SK-MEL-5 (cell line): Measurements from ENCODE around the gene PRSS21. TPM values are rescaled to one million over a fixed set of nuclear protein-coding genes. Genes with fewer than 3 reads are reported as not detected.

Source experiments
- DNase-seq: peaks from one replicate; pipeline ENCODE4 v3.0.0-alpha.2; 2016; ENCODE audit warnings: low read depth, low spot score
- in situ Hi-C: cut with HindIII; loops from 2 replicates; pipeline ENCODE4 v1.10.0; 2016; ENCODE audit warnings: low sequenced_read_pairs, high pct_unique_total_duplicates, low pct_unique_long_range_greater_than_20kb
- polyA plus RNA-seq, 2 experiments: library from polyadenylated mRNA; depleted of rRNA; stranded (reverse); fragments of >200 nt; gene quantifications; 2 replicates each; pipeline ENCODE4 v1.2.3, GENCODE V29; 2015
- total RNA-seq: library from RNA; depleted of rRNA; stranded (reverse); fragments of >200 nt; shearing (Covaris generic); gene quantifications from 2 replicates; pipeline ENCODE4 v1.2.3, GENCODE V29; 2014; rRNA removed

The PRSS21 gene, protein sequence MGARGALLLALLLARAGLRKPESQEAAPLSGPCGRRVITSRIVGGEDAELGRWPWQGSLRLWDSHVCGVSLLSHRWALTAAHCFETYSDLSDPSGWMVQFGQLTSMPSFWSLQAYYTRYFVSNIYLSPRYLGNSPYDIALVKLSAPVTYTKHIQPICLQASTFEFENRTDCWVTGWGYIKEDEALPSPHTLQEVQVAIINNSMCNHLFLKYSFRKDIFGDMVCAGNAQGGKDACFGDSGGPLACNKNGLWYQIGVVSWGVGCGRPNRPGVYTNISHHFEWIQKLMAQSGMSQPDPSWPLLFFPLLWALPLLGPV
- not detected in 2 replicates for total RNA-seq
- not detected in 2 replicates for polyA plus RNA-seq (2015; cell fraction: cytosol; rRNA removed)
- not detected in 2 replicates for polyA plus RNA-seq (2015; cell fraction: nucleus; rRNA removed)

DNA sequence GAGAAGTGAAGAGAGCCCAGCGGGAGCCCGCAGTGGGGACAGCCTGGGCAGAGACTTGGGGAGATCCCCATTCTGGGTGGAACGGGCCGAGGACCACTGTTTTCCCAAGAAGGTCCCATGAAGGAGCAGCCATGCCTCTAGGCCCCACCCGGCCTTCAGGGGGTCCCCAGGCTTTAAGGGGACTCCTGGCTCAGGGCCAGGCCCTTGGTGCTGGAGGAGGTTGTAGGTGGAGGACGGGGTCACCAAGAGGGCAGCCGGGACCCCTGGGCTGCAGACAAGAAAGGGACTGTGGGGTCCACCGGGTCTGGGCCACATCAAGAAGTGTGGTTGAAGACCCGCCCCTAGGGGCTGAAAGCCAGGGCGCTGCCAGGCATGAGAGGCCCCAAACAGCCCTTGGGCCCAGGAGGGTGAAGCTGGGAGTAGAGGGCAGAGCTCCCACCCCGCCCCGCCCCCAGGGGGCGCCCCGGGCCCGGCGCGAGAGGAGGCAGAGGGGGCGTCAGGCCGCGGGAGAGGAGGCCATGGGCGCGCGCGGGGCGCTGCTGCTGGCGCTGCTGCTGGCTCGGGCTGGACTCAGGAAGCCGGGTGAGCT is at the start of gene PRSS21:
Gene PRSS21 (plus strand): TSS at position 487 of the 589 bp plus-strand sequence. CDS start 32 bp downstream, at position 519.
- DNase-seq: no peak
- in situ Hi-C loops: no loop called here

DNA sequence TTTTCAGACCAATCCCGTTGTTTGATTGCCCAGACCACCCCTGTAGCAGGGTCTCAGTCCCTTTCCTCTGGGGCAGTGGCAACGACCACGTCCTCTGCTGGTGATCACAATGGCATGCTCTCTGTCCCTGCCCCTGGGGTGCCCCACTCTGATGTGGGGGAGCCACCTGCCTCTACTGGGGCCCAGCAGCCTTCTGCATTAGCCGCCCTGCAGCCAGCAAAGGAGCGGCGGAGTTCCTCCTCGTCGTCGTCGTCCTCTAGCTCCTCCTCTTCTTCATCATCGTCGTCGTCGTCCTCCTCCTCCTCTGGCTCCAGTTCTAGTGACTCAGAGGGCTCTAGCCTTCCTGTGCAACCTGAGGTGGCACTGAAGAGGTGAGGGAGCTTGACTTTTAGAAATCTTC is 49.1 kb upstream of the PRSS21 start:
- DNase-seq: no peak
- in situ Hi-C loops: no loop called here

DNA sequence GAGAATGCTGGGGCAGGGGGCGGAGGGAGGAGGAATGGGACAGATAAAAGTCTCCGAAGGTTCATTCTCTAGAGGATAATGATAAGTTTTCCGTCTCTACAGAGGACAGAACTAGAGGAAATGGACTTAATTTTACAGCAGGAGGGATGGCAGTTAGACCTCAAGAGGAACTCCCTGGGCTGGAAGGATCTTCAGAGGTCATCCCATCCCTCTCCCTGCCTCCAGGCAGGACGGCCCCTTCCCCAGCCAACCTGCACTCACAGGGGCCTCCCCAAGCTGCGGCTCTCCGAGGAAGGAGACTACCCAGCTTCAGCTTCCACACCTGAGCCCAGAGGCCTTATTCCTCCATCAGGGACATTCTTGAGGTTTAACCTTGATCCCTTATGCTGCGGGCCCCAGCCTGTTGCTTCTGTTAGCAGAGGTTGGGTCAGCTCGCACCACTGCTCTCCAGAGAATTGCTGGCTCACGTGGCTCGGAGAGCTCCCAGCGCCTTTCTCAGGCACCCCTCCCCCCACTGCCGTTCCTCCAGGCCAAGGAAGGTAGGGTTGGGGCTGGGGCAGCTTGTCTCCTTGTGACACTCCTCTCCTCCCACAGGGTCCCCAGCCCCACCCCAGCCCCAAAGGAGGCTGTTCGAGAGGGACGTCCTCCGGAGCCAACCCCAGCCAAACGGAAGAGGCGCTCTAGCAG is 48.5 kb upstream of the PRSS21 start:
- in situ Hi-C loops: no loop called here
- no peak for DNase-seq

DNA sequence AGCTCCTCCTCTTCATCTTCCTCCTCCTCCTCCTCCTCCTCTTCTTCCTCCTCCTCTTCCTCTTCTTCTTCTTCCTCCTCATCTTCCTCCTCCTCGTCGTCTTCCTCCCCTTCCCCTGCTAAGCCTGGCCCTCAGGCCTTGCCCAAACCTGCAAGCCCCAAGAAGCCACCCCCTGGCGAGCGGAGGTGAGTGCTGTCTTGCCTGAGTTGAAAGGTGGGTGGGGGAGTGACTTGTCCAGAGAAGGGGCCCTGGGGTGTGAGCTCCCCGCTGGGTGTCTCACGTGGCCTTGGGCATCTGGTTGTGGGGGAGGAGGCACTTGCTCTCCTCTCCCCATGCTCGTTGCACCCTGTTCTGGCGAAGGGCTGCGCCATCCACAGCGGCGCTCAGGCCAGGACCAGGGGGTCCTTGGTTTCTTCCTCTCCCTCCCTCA is 47.9 kb upstream of the PRSS21 start:
- in situ Hi-C loops: no loop called here

DNA sequence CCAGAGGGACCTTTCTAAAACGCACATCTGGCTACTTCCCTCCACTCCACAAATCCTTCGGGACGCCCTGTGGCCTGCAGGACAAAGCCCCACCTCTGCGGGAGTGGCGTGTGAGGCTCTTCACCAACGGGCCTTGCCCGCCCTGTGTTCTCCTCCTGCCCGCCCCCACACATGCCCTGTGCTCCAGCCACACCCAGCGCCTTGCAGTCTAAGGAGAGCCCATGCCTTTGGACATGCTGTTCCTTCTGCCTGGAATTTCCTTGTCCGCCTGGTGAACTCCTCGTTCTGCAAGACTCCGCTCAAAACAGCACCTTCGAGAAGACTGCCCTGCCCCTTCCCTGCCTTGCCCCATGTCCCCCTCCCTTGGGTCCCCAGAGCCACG is 47.4 kb upstream of the PRSS21 start:
- peak; percentile 21 for DNase-seq
- in situ Hi-C loops: no loop called here

More for the DNA sequence above, 47.9 kb upstream of the PRSS21 start:
- DNase-seq: no peak

DNA sequence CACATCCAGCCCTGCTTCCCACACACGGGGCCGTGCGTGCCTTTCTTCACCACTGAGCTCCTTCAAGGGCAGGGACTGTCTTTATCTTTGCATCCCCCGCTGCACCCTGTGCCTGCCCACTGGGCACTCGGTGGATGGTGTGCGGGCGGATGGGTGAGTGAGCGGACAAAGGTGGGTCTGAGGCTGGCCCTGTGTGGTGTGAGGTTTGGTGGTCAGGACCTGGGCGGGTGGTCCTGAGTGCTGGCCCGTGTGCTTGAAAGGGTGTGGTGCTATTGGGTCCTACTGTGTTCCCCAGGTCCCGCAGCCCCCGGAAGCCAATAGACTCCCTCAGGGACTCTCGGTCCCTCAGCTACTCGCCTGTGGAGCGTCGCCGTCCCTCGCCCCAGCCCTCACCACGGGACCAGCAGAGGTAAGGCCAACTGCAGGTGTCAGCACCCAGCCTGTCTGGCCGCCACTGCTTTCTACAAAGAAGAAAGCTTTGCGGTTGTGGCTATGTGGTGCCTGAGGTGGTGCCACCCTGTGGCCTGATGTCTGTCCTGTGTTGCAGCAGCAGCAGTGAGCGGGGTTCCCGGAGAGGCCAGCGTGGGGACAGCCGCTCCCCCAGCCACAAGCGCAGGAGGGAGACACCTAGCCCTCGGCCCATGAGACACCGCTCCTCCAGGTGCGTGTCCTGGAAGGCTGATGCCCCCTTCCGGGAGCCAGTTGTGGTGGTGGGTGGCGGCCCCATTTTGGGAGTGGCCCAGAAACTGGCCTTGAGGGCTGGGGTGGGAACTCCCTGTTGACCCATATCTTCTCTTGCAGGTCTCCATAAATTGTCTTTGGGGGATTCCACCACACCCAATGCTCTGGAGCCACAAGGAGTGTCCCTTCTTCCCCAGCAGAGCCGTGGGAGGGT is 46.7 kb upstream of the PRSS21 start:
- no peak for DNase-seq
- in situ Hi-C loops: no loop called here

DNA sequence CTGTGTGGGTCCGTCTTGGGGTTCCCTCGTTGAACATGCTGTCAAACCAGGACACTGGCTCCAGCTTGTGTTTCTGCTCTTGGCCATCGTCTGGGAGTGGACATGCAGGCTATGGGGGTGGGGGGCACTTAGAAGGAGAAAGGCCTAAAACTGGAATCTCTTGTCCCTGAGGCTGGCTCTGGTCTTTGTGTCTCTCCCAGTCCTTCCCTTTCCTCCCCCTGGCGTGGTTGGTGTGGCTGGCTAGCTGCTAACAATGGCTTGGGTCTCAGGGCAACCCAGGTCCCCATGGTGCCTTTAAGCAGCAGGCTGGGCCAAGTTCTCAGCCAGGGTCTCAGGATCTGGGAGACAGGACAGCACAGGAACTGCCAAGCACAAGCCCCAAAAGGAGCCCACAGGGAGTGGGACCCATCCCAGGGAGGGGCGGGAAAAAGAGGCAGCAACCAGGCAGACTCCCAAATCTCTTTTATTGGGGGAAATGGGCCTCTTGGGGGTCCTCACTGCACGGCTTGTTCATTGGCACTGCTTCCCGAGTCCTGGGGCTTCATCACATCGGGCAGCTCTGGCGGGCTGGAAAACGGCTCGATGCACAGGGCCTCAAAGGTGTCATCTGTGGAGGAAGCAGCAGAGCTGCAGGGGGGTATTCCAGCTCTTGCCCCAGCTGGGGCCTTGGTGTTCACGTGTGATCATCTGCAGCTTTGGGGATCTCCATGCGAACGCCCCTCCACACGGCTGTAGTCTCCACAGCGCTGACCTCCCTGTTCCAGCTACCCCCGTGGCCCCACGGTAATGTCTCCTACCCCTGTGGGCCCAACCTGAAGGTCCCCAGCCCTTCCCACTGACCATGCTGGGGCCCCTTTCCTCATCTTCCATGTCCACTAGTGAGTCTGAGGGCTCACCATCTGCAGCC is 45.3 kb upstream of the PRSS21 start:
- in situ Hi-C loops: no loop called here
- no peak for DNase-seq

DNA sequence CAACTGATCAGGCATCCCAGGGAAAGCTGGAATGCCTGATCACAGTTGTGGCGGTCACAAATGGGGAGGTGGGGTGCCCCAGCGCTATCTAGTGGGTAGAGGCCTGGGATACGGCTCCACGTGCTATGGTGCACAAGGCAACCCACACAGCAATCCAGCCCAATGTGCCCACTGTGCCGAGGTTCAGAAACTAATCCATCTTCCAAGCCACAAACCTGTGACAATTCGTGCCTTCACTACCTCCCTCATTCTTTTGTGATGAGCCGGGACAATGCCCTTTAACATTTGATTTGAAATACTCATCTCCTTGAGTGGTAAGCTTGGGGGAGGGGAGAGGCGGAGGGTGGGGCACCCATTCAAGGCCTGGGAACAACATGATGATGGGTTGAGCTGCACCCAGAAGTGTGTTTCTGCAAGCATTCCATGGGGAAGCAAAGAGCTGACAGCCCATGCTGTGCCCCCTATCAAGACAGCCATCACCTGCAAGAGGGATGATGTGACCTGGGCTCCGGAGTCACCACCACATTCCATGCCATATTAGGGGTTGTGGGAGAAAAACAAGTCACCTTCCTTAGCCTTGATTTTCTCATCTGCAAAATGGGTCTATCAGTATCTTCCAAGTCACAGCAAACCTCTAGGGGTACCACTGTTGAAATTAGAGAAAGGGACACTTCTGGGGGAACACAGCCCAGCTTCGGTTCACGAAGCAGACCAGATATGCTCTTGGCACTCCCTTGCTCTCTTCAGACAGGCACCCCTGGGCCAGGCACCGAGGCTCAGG is 43.7 kb upstream of the PRSS21 start:
- DNase-seq: no peak
- in situ Hi-C loops: no loop called here

DNA sequence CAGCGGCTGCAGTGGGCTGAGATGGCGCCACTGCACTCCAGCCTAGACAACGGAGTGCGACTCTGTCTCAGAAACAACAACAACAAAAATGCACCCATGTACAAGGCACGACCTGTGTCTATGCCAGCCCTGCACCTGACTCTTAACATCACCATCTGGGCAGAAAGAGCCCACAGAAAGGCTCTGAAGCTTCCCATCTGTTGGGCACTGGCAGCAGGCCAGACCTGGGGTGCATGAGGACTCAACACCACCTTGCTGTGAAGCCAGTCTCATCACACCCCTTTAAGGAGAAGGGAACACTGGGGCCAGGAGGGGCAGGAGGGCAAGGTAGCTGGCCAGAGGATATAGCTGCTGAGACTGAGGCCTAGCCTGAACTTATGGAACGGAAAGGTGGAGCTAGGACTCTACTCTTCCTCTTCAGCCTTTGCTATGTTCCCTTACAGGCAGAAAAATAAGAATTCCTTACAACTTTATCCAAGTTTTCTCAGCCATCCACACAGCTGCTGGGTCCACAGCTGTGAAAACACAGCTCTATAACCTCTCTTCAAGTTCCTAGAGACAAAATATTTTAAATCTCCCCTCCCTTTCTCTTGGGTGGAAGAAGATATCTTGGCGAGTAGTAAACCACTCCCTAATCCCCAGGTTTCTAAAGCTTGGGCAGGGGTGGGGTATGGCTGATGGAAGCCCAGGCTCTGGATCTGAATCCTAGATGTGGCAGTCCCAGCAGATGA is 42.7 kb upstream of the PRSS21 start:
- no peak for DNase-seq
- in situ Hi-C loops: no loop called here

DNA sequence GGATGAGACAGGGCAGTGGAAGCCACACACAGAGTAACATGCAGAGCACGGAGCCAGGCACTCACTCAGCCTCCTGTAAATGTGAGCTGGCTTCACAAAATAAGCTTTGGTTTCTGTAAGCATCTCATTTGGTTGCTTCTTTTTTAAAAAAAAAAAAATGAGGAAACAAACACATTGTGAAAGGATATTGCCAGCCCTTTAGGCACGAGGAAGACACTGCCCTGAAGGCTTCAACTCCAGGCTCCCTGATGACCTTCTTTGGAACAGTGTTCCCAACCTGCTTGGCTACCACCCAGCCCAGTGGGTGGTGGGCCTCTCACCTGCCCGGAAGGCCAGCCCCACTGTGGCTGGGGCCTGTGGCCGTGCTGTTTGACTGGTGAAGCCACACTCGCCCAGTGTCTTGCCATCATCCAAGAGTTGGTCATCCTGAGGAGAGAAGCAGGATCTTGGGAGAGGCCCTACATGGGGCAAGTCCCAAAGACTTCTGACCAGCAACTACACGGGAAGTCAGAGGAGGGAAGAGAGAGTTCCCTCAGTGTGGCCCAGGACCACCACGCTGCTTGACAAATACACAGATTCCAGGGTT is 41.8 kb upstream of the PRSS21 start:
- in situ Hi-C loops: no loop called here
- DNase-seq: no peak

DNA sequence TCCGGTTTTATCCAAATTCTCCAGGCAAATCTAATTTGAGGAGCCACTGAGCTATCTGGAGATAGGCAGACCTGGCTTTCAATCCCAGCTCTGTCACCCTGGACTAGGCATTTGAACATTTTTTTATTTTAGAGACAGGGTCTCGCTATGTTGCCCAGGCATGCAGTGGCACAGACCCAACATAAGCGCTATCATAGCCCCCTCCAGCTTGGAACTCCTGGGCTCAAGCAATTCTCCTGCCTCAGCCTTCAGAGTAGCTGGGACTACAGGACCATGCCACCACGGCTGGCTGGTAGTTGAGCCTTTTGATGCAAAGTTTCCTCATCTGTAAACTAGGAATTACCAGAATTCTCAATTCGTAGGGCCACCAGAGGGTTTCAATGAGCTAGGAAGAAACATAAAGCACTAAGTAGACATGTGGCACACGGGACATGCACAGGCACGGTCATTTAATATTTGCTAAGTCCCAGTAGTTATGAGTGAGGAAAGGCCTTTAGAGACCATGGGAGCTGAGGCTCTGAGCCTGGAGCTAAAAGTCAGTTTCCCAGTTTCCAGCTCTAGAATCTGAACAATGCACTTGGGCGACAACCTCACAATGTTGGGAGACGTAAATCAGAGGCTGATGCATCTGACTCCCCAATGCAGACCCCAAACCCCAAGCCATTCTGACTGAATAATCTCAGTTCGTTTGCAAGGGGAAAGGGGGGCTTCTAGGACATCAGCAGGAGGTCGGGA is 41.1 kb upstream of the PRSS21 start:
- in situ Hi-C loops: no loop called here
- DNase-seq: no peak

DNA sequence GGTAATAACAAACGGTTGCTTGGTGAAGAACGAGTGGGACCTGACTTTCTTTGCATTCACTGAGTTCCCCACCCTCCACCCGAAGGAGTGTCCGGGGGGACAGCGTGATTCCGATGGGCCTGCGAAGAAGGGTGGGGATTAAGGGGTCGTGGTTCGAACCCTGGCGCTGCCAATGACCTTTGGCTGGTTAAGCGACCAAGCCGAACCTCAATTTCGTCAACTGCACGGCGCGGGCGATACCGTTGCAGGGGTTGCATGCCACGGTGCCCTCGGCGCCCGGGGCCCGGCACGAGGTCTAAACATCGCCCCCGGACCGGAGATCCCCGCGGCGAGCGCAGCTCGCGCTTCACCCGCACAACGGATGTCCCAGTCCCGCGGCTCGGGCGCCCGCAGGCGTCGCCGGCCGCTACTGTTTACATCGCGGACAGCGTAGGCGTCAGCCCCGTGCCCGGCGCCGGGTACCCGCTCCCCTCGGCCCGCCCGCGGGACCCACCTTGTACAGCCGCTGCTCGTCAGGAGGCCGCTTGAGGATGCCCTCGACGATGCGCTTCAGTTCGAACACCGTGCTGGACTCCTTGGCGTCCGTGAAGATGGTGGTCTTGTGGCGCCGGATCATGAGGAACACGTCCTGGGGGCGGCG is 40.4 kb upstream of the PRSS21 start:
- in situ Hi-C loops: no loop called here
- no peak for DNase-seq

DNA sequence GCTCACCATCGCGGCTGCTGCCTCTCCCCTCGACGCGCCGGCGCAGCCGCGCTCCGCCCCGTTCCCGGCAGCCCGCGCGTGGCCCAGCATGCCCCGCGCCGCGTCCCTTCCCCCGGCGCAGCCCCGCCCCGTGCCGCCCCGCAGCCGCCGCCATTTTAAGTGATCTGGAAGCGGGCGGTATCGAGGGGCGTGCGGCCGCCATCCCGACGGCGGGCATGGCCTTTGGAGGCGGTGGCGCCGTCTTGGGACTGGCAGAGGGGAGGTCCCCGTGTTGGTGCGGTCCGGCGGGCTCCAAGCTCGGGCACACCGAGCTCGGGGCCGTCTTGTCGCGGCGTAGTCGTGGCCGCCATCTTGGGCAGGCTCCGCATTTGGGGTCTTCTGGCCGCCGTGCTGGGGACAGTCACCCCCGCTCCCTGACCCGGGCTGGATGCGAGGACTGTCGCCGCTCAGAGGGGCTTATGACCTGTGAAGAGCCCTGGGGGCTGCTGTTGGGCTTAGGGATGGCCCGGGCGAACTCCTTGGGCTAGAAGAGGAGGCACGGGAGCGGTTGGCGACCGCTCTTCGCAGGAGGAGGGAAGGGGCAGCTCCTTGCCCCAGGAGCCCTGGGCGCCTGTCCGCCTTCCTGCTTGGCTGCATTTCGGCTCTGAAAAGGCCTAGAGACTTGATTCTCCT is 39.7 kb upstream of the PRSS21 start, which contains the start of gene ELOB:
Gene ELOB (minus strand): TSS at position 50 of the 672 bp plus-strand sequence. CDS start 41 bp downstream, at position 9.
- in situ Hi-C loops: no loop called here

More for the DNA sequence above, 39.7 kb upstream of the PRSS21 start, which contains the start of gene ELOB:
- peak; percentile 79 for DNase-seq
